Measurements from ENCODE around the gene SARNP.

The SARNP gene

GRCh38 chr12:55711786-55712553 lies 105.6 kb downstream of the SARNP start:
- no peak for DNase-seq (ENCODE audit: low spot score)

GRCh38 chr12:55708695-55709233 lies 108.8 kb downstream of the SARNP start:
- no peak for DNase-seq (ENCODE audit: low spot score)

DNA sequence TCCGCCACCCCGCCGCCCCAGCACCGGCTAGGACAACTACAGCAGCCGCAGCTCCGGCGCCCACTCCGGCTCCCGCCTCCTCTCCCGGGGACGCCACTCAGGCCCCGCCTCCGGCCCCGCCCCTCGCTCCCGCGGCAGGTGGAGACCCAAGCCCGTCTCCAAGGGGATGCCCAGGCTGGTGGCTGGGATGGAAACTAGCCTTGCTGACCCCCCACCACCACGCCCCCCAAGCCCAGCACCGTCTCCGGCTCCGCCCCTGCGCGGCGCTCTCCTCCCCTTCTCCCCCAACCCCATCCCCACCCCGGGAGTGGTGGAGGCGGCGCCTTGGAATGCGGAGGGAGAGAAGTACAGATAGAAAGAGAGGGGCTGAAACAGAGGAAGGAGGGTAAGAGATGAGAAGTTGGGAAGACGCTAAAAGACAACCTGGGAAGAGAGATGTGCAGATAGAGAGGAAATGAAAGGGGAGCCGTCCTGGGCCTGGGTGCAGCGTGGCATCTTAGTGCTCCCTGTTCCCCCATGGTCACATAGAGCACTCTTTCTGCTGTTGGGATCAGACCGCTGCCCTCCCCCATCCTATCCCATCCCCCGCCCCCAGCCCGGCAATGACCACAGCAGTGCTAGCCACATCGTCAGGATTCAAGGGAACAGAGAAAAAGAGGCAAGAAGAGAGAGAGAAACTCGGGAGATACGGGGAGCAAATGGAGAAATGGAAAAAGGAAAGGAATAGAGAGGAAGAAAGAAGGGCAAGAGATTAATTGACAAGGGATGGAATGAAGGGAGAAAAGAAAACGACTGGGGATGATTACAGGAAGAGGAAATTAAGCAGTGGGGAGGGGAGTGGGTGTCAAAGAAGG lies 109.5 kb downstream of the SARNP start, which contains the start of gene ITGA7:
Gene ITGA7, minus strand, starts transcription at position 64 of the 854 bp plus-strand sequence. CDS start 222 bp downstream, outside the sequence.
- DNase-seq (ENCODE audit: low spot score) = peak; percentile 85

Small RNAs within 50 kb of the gene (small RNA-seq; reads per million reads assigned to genes)
- gene AC009779.1 (0 reads per million in 2 experiments), gene RF00017 (0 reads per million in 2 experiments)

All from SK-N-DZ (cell line).